Right atrium auricular region (tissue), 2 donors: ENCODE data around the gene PI16. TPM values are rescaled to one million over a fixed set of nuclear protein-coding genes. Genes with fewer than 3 reads are reported as not detected.

Experiments used
- DNase-seq: peaks from one replicate; pipeline ENCODE4 v3.0.0-alpha.2; 2019; ENCODE audit warnings: low spot score
- H3K27ac ChIP-seq, 2 donors: fragments of 200-600 bp; sonication (generic); 1 replicate in 1 of 2; 2 replicates in 1 of 2; pipeline ENCODE4 v1.5.1; 2016 to 2019
- H3K27me3 ChIP-seq, 2 donors: fragments of 200-600 bp; sonication (generic); one replicate each; pipeline versions ENCODE4 v1.5.1 to v1.6.0; 2017 to 2019
- H3K36me3 ChIP-seq: fragments of 200-600 bp; sonication (generic); one replicate; pipeline ENCODE4 v1.5.1; 2016
- H3K4me1 ChIP-seq, 2 donors: fragments of 200-600 bp; sonication (generic); one replicate each; pipeline versions ENCODE4 v1.5.1 to v1.6.0; 2017 to 2019
- H3K4me3 ChIP-seq, 2 donors: fragments of 200-600 bp; sonication (generic); 1 replicate in 1 of 2; 2 replicates in 1 of 2; pipeline ENCODE4 v1.5.1; 2017 to 2019; ENCODE audit warnings: mild to moderate bottlenecking in 1 of 2, moderate library complexity in 1 of 2
- H3K9me3 ChIP-seq, 2 donors: fragments of 200-600 bp; sonication (generic); one replicate each; pipeline ENCODE4 v1.5.1; 2019
- total RNA-seq, 2 donors: library from RNA; depleted of rRNA; stranded (reverse); fragments of >200 nt; gene quantifications; one replicate each; pipeline ENCODE4 v1.1.0, GENCODE V29; 2016
- TF ChIP-seq, protein P1 (sequence below), 2 donors: fragments of 200-600 bp; sonication (generic); IDR thresholded peaks; one replicate each; pipeline ENCODE4 v1.5.1; 2019; ENCODE audit warnings: antibody characterized with exemption in 2 of 2

Gene PI16
- total RNA-seq, 2 donors from 2014 or later, result 14.2 to 48.5 TPM

DNA sequence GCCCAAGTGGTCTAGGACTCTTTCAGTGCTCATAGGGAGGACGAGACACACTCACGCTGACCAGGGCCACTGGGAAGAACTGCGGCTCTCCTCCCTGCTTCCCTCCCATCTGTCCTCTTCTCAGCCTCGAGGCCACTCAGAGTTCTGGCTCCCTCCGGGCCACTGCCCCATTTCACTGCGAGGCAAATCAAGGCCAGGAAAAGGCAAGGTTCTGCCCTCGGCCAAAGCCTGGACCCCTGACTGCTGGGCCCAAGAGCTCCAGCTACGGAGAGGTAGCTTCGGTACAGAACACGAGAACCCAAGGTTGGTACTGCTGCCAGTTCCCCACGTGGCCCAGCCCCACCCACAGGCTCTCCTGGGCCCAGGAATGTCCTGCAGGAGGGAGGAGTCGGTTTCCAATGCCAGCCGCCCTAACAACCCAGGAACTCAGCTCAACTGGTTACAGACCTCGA lies 14.7 kb downstream of the PI16 start:
- no peak for DNase-seq
- Histone ChIP-seq H3K36me3 (peaks cover 73% of the 10 kb centered on the region), H3K9me3 (no peaks in the 10 kb centered on the region), H3K27me3 (no peaks in the 10 kb centered on the region), H3K4me1 (peaks cover 0 to 67% of the 10 kb centered on the region in 2 donors), H3K27ac (peak overlapping the region in 1 of 2 donors; percentile 35), H3K4me3 (no peak overlapping the region)
- TF ChIP-seq, protein P1, sequence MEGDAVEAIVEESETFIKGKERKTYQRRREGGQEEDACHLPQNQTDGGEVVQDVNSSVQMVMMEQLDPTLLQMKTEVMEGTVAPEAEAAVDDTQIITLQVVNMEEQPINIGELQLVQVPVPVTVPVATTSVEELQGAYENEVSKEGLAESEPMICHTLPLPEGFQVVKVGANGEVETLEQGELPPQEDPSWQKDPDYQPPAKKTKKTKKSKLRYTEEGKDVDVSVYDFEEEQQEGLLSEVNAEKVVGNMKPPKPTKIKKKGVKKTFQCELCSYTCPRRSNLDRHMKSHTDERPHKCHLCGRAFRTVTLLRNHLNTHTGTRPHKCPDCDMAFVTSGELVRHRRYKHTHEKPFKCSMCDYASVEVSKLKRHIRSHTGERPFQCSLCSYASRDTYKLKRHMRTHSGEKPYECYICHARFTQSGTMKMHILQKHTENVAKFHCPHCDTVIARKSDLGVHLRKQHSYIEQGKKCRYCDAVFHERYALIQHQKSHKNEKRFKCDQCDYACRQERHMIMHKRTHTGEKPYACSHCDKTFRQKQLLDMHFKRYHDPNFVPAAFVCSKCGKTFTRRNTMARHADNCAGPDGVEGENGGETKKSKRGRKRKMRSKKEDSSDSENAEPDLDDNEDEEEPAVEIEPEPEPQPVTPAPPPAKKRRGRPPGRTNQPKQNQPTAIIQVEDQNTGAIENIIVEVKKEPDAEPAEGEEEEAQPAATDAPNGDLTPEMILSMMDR (IDR thresholded peaks at IDR 0.05), result no peak

DNA sequence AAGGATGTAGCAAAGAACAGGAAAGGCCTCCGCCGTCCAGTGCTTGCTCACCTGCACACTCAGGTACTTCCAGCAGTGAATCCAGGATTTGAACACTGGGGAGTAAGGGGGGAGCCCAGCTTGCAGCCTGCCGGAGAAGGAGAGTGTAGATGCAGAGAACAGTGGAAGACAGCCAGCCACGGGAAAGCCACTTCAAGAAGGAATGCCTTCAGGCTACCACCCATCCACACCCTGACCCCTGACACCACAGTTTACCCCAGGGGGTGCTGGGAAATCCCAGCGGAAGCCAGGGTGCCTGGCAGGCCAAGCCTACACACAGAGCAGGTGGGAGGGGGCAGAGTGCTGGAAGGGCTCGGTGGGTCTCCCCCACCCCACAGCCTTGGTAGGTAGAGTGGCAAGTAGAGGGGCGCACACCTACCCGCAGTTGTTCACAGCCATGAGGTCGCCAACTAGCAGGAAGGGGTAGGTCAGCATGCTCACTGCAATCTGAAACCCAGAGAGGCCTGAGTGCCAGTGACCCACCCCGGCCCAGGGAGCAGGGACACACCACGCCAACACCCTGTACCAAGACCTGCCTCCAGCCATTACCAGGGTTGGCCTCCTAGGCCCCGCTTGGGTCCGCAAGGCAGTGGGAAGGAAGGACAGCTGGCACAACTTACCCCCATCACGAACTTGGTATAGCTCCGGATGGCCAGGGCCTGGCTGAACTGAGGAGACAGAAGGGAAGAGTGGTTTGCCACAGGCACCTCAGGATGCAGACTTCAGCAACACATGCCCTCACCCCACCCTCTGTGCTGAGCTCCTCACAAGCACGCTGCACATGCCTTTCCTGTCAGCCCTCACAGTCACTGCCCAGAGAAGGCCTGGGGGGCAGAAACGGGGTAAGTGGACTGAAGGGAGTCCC lies 15.7 kb downstream of the PI16 start:
- Histone ChIP-seq H3K27ac (peak overlapping the region; percentile 56 to 70), H3K36me3 (peaks cover 82% of the 10 kb centered on the region), H3K4me1 (peaks cover 0 to 64% of the 10 kb centered on the region in 2 donors), H3K9me3 (no peaks in the 10 kb centered on the region), H3K27me3 (no peaks in the 10 kb centered on the region), H3K4me3 (no peak overlapping the region)
- TF ChIP-seq, protein P1 (IDR thresholded peaks at IDR 0.05), result no peak
- DNase-seq, result no peak

DNA sequence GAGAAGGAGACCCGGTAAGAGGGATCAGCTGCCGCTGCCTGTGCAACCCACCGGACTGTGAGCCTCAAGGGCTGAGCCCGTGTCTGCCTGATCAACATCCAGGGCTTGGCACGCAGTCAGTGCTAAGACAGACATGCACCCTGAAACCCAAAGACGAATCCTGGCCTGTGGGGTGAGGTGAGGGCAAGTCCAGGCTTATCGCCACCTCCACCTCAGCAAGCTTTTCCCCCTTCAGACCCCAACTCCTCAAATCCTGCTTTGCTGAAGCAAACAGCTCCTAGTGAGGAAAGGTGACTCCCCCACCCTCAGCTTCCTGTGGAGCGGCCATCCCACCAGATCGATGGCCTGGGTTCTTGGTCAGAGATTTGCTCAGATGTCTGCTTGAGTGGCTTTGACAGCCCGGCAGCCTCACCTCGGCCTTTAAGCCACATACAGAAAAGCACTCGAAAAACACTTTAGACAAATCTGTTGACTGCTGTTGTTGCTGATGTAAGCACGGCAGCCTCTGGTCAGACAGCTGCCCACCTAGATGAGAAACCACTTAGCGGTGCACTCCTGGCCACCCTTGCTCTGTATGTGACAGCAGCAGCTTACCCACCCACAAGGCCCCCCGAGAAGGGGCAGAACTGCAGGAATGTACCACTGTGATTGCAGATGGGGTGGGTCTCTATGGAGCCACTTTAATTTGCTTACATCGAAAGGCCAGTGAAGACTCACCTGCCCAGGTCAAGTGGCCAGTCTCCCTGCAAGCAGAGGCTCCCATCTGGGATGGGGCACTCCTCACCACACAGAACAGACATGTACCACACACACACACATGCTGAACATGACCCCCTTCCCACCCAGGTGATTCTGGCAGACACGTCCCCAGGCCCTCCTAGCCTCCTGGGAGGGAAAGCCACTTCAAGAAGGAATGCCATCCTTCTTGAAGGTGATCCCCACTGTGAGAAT lies 16.6 kb downstream of the PI16 start:
- TF ChIP-seq, protein P1 (IDR thresholded peaks at IDR 0.05), result no peak
- no peaks in the 10 kb centered on the region for H3K9me3 ChIP-seq
- H3K27ac ChIP-seq, result peak overlapping the region; percentile 56 to 70
- H3K36me3 ChIP-seq, result peaks cover 92% of the 10 kb centered on the region
- DNase-seq, result no peak
- H3K4me3 ChIP-seq, result no peak overlapping the region
- H3K27me3 ChIP-seq, result no peaks in the 10 kb centered on the region
- peaks cover 0 to 72% of the 10 kb centered on the region in 2 donors for H3K4me1 ChIP-seq

DNA sequence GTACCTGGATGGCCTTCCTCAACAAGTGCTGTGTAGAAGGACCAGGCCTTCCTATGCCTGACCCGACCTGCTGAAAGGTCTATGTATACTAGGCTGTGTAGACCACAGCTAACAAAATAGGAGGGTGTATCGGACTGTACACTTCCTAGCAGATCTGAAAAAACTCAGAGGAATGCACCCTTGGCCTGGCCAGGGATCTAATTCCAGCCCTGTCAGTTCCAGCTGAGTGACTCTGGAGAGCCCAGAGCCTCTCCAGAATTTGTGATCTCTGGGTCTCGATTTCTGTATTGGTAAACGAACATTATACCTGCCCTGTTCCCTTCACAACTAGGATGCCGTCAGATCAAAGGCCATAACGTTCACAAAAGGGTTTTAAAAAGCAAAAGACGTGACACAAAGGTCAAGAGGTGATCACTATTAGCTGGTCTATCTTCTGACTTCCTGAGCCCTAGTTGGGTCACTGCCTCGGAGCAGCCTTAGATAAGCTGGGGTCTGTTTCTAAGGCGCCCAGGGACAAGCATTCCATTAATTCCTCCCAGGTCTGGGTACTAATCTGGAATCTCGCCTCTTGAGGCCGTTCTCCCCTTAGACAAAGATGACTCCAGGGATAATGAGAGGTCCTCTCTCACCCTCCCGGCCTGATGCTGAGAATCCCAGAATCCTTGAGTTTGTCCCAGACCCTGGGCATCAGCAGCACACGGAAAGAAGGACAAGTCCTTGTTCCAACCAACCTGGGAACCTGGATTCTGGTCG lies 17.6 kb downstream of the PI16 start:
- no peak for DNase-seq
- H3K27ac ChIP-seq, result peak overlapping the region; percentile 56 to 70
- peaks cover 99% of the 10 kb centered on the region for H3K36me3 ChIP-seq
- TF ChIP-seq, protein P1 (IDR thresholded peaks at IDR 0.05), result no peak
- no peaks in the 10 kb centered on the region for H3K9me3 ChIP-seq
- H3K4me1 ChIP-seq, result peaks cover 0 to 82% of the 10 kb centered on the region in 2 donors
- H3K4me3 ChIP-seq, result no peak overlapping the region
- no peaks in the 10 kb centered on the region for H3K27me3 ChIP-seq

DNA sequence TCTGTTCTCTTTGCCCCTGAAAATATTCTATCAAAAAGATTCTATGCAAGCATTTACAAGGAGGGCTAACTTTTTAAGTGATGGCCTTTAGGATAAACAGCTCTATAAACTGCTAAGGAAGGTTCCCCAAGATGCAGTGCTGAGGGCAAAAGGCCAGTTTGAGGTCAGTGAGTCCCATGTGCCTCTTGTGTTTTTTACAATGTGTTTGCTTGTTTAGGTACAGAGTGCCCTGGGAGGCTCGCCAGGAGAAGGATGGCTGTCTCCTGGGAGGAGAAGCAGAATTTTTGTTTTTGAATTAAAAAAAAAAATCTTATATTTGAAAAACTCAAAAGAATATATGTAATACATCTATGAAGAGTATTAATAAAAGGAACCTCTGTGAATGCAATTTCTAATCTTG lies 18.7 kb downstream of the PI16 start:
- no peaks in the 10 kb centered on the region for H3K27me3 ChIP-seq
- DNase-seq, result no peak
- no peaks in the 10 kb centered on the region for H3K9me3 ChIP-seq
- peaks cover 0 to 91% of the 10 kb centered on the region in 2 donors for H3K4me1 ChIP-seq
- peaks cover 99% of the 10 kb centered on the region for H3K36me3 ChIP-seq
- TF ChIP-seq, protein P1 (IDR thresholded peaks at IDR 0.05), result no peak
- peak overlapping the region; percentile 56 to 70 for H3K27ac ChIP-seq
- no peak overlapping the region for H3K4me3 ChIP-seq
